ENCODE results near the gene C10orf71.

C10orf71 gene

GRCh38 chr10:49298983-49299815, at the start of gene C10orf71:
C10orf71 (plus strand) TSS chr10:49299170; CDS start chr10:49322546, 23,376 bp downstream.
- Mint-ChIP-seq H3K4me3 (no peak within 1 kb of the TSS), H3K27ac (no peak within 1 kb of the TSS), H3K36me3 (ENCODE audit: low read depth) (no peaks in the 10 kb centered on the region)

GRCh38 chr10:49252313-49253034, 46.5 kb upstream of the C10orf71 start:
- Mint-ChIP-seq H3K27ac (no peak overlapping the region), H3K9me3 (peaks cover 5% of the 10 kb centered on the region), H3K27me3 (no peaks in the 10 kb centered on the region), H3K4me1 (ENCODE audit: low read depth) (no peaks in the 10 kb centered on the region), H3K36me3 (ENCODE audit: low read depth) (no peaks in the 10 kb centered on the region), H3K4me3 (no peak overlapping the region)

More at GRCh38 chr10:49298983-49299815, at the start of gene C10orf71:
- H3K4me1 Mint-ChIP-seq (ENCODE audit: low read depth) = no peaks in the 10 kb centered on the region
- no peaks in the 10 kb centered on the region for H3K9me3 Mint-ChIP-seq
- H3K27me3 Mint-ChIP-seq = no peaks in the 10 kb centered on the region

GRCh38 chr10:49253340-49253906, 45.5 kb upstream of the C10orf71 start:
- Mint-ChIP-seq H3K36me3 (ENCODE audit: low read depth) (no peaks in the 10 kb centered on the region), H3K9me3 (peaks cover 5% of the 10 kb centered on the region), H3K4me3 (no peak overlapping the region), H3K27ac (no peak overlapping the region), H3K27me3 (no peaks in the 10 kb centered on the region), H3K4me1 (ENCODE audit: low read depth) (no peaks in the 10 kb centered on the region)

GRCh38 chr10:49254150-49254549, 44.8 kb upstream of the C10orf71 start:
- Mint-ChIP-seq H3K27me3 (no peaks in the 10 kb centered on the region), H3K4me3 (no peak overlapping the region), H3K36me3 (ENCODE audit: low read depth) (no peaks in the 10 kb centered on the region), H3K9me3 (peaks cover 5% of the 10 kb centered on the region), H3K27ac (no peak overlapping the region), H3K4me1 (ENCODE audit: low read depth) (no peaks in the 10 kb centered on the region)

GRCh38 chr10:49254556-49255318, 44.2 kb upstream of the C10orf71 start:
- H3K36me3 Mint-ChIP-seq (ENCODE audit: low read depth) = no peaks in the 10 kb centered on the region
- H3K4me1 Mint-ChIP-seq (ENCODE audit: low read depth) = no peaks in the 10 kb centered on the region
- H3K27me3 Mint-ChIP-seq = no peaks in the 10 kb centered on the region
- peaks cover 5% of the 10 kb centered on the region for H3K9me3 Mint-ChIP-seq
- H3K27ac Mint-ChIP-seq = no peak overlapping the region
- no peak overlapping the region for H3K4me3 Mint-ChIP-seq

GRCh38 chr10:49255883-49256282, 43.1 kb upstream of the C10orf71 start:
- Mint-ChIP-seq H3K27me3 (peaks cover 2% of the 10 kb centered on the region), H3K9me3 (peaks cover 5% of the 10 kb centered on the region), H3K4me3 (no peak overlapping the region), H3K4me1 (ENCODE audit: low read depth) (no peaks in the 10 kb centered on the region), H3K27ac (peak overlapping the region; percentile 10), H3K36me3 (ENCODE audit: low read depth) (no peaks in the 10 kb centered on the region)

- Mint-ChIP-seq H3K36me3 (ENCODE audit: low read depth) (no peaks in the 10 kb centered on the region), H3K27ac (no peak overlapping the region)
Measured at GRCh38 chr10:49257154-49257553, 41.8 kb upstream of the C10orf71 start.

GRCh38 chr10:49257626-49258349, 41.2 kb upstream of the C10orf71 start:
- Mint-ChIP-seq H3K27ac (no peak overlapping the region), H3K36me3 (ENCODE audit: low read depth) (no peaks in the 10 kb centered on the region), H3K9me3 (no peaks in the 10 kb centered on the region), H3K4me3 (no peak overlapping the region), H3K27me3 (peaks cover 4% of the 10 kb centered on the region), H3K4me1 (ENCODE audit: low read depth) (no peaks in the 10 kb centered on the region)

More at GRCh38 chr10:49257154-49257553, 41.8 kb upstream of the C10orf71 start:
- Mint-ChIP-seq H3K27me3 (peaks cover 2% of the 10 kb centered on the region), H3K9me3 (peaks cover 5% of the 10 kb centered on the region), H3K4me1 (ENCODE audit: low read depth) (no peaks in the 10 kb centered on the region), H3K4me3 (no peak overlapping the region)

GRCh38 chr10:49258350-49258683, 40.7 kb upstream of the C10orf71 start:
- no peaks in the 10 kb centered on the region for H3K4me1 Mint-ChIP-seq (ENCODE audit: low read depth)
- H3K9me3 Mint-ChIP-seq = no peaks in the 10 kb centered on the region
- H3K36me3 Mint-ChIP-seq (ENCODE audit: low read depth) = no peaks in the 10 kb centered on the region
- no peak overlapping the region for H3K27ac Mint-ChIP-seq
- H3K4me3 Mint-ChIP-seq = no peak overlapping the region
- peaks cover 6% of the 10 kb centered on the region for H3K27me3 Mint-ChIP-seq

GRCh38 chr10:49260644-49261296, 38.2 kb upstream of the C10orf71 start:
- Mint-ChIP-seq H3K9me3 (peaks cover 9% of the 10 kb centered on the region), H3K4me3 (no peak overlapping the region), H3K27me3 (peaks cover 6% of the 10 kb centered on the region), H3K27ac (no peak overlapping the region), H3K4me1 (ENCODE audit: low read depth) (peaks cover 6% of the 10 kb centered on the region), H3K36me3 (ENCODE audit: low read depth) (peaks cover 3% of the 10 kb centered on the region)

GRCh38 chr10:49263591-49263990, 35.4 kb upstream of the C10orf71 start:
- H3K27ac Mint-ChIP-seq = no peak overlapping the region
- H3K9me3 Mint-ChIP-seq = peaks cover 24% of the 10 kb centered on the region
- peaks cover 6% of the 10 kb centered on the region for H3K27me3 Mint-ChIP-seq
- H3K36me3 Mint-ChIP-seq (ENCODE audit: low read depth) = peaks cover 3% of the 10 kb centered on the region
- no peak overlapping the region for H3K4me3 Mint-ChIP-seq
- peaks cover 6% of the 10 kb centered on the region for H3K4me1 Mint-ChIP-seq (ENCODE audit: low read depth)

GRCh38 chr10:49264177-49264677, 34.7 kb upstream of the C10orf71 start:
- H3K27me3 Mint-ChIP-seq = peaks cover 6% of the 10 kb centered on the region
- H3K36me3 Mint-ChIP-seq (ENCODE audit: low read depth) = peaks cover 3% of the 10 kb centered on the region
- peaks cover 6% of the 10 kb centered on the region for H3K4me1 Mint-ChIP-seq (ENCODE audit: low read depth)
- H3K4me3 Mint-ChIP-seq = no peak overlapping the region
- peaks cover 24% of the 10 kb centered on the region for H3K9me3 Mint-ChIP-seq
- H3K27ac Mint-ChIP-seq = no peak overlapping the region

GRCh38 chr10:49265885-49266284, 33.1 kb upstream of the C10orf71 start:
- Mint-ChIP-seq H3K4me3 (no peak overlapping the region), H3K9me3 (peaks cover 24% of the 10 kb centered on the region), H3K27me3 (peaks cover 3% of the 10 kb centered on the region), H3K27ac (no peak overlapping the region), H3K4me1 (ENCODE audit: low read depth) (peaks cover 6% of the 10 kb centered on the region), H3K36me3 (ENCODE audit: low read depth) (peaks cover 3% of the 10 kb centered on the region)
